ENCODE results near the gene PPP1R3C.

Gene PPP1R3C

GRCh38 chr10:91597197-91597881 is 35.5 kb downstream of the PPP1R3C start:
- H3F3A ChIP-seq (ENCODE audit: low read depth) = no peaks in the 10 kb centered on the region
- no peak overlapping the region for H2AFZ ChIP-seq (ENCODE audit: low read length)
- no peaks in the 10 kb centered on the region for H4K20me1 ChIP-seq (ENCODE audit: insufficient read depth, low read length, poor library complexity, severe bottlenecking)
- H3K27me3 ChIP-seq (ENCODE audit: insufficient read depth, low read length, poor library complexity, severe bottlenecking) = no peaks in the 10 kb centered on the region
- H3K9me3 ChIP-seq (ENCODE audit: insufficient read depth, low read depth, low read length) = no peaks in the 10 kb centered on the region
- no peak overlapping the region for H3K4me2 ChIP-seq (ENCODE audit: low read depth, low read length, poor library complexity, severe bottlenecking)
- no peaks in the 10 kb centered on the region for H3K79me2 ChIP-seq (ENCODE audit: insufficient read depth, low read length)
- no peak overlapping the region for H3K4me3 ChIP-seq (ENCODE audit: low read length, poor library complexity, severe bottlenecking)
- H3K36me3 ChIP-seq (ENCODE audit: insufficient read depth, low read length) = no peaks in the 10 kb centered on the region
- TF ChIP-seq CTCF (conservative IDR thresholded peaks at IDR 0.05; ENCODE audit: low read length) (no peak), EZH2phosphoT487 (IDR thresholded peaks at IDR 0.05; ENCODE audit: borderline replicate concordance) (no peak)
- H3K9me2 ChIP-seq (replicated peaks; ENCODE audit: low read depth, low read length) = no peaks in the 10 kb centered on the region
- H3K9ac ChIP-seq (ENCODE audit: low read depth, low read length, poor library complexity, severe bottlenecking) = no peak overlapping the region
- no peaks in the 10 kb centered on the region for H3K4me1 ChIP-seq (ENCODE audit: insufficient read depth, low read length, poor library complexity, severe bottlenecking)

- H3K36me3 ChIP-seq (ENCODE audit: insufficient read depth, low read length) = no peaks in the 10 kb centered on the region
- no peaks in the 10 kb centered on the region for H3F3A ChIP-seq (ENCODE audit: low read depth)
- H3K9me3 ChIP-seq (ENCODE audit: insufficient read depth, low read depth, low read length) = no peaks in the 10 kb centered on the region
- H3K79me2 ChIP-seq (ENCODE audit: insufficient read depth, low read length) = no peaks in the 10 kb centered on the region
- no peaks in the 10 kb centered on the region for H3K27me3 ChIP-seq (ENCODE audit: insufficient read depth, low read length, poor library complexity, severe bottlenecking)
- H3K9me2 ChIP-seq (replicated peaks; ENCODE audit: low read depth, low read length) = no peaks in the 10 kb centered on the region
- no peaks in the 10 kb centered on the region for H4K20me1 ChIP-seq (ENCODE audit: insufficient read depth, low read length, poor library complexity, severe bottlenecking)
- no peaks in the 10 kb centered on the region for H3K4me1 ChIP-seq (ENCODE audit: insufficient read depth, low read length, poor library complexity, severe bottlenecking)
- H3K4me2 ChIP-seq (ENCODE audit: low read depth, low read length, poor library complexity, severe bottlenecking) = no peak overlapping the region
- H3K9ac ChIP-seq (ENCODE audit: low read depth, low read length, poor library complexity, severe bottlenecking) = no peak overlapping the region
- no peak overlapping the region for H3K4me3 ChIP-seq (ENCODE audit: low read length, poor library complexity, severe bottlenecking)
- TF ChIP-seq EZH2phosphoT487 (IDR thresholded peaks at IDR 0.05; ENCODE audit: borderline replicate concordance) (no peak), CTCF (conservative IDR thresholded peaks at IDR 0.05; ENCODE audit: low read length) (no peak)
- H2AFZ ChIP-seq (ENCODE audit: low read length) = no peak overlapping the region
Observed at GRCh38 chr10:91596825-91597196, 36.1 kb downstream of the PPP1R3C start.

GRCh38 chr10:91593834-91594233 is 39.0 kb downstream of the PPP1R3C start:
- no peaks in the 10 kb centered on the region for H3K27me3 ChIP-seq (ENCODE audit: insufficient read depth, low read length, poor library complexity, severe bottlenecking)
- no peaks in the 10 kb centered on the region for H3F3A ChIP-seq (ENCODE audit: low read depth)
- no peaks in the 10 kb centered on the region for H3K9me2 ChIP-seq (replicated peaks; ENCODE audit: low read depth, low read length)
- H3K9me3 ChIP-seq (ENCODE audit: insufficient read depth, low read depth, low read length) = no peaks in the 10 kb centered on the region
- H4K20me1 ChIP-seq (ENCODE audit: insufficient read depth, low read length, poor library complexity, severe bottlenecking) = no peaks in the 10 kb centered on the region
- no peak for TF ChIP-seq EZH2phosphoT487 (IDR thresholded peaks at IDR 0.05; ENCODE audit: borderline replicate concordance)
- TF ChIP-seq CTCF (conservative IDR thresholded peaks at IDR 0.05; ENCODE audit: low read length) = no peak
- no peak overlapping the region for H3K4me3 ChIP-seq (ENCODE audit: low read length, poor library complexity, severe bottlenecking)
- H3K9ac ChIP-seq (ENCODE audit: low read depth, low read length, poor library complexity, severe bottlenecking) = no peak overlapping the region
- H3K36me3 ChIP-seq (ENCODE audit: insufficient read depth, low read length) = no peaks in the 10 kb centered on the region
- H2AFZ ChIP-seq (ENCODE audit: low read length) = no peak overlapping the region
- H3K4me2 ChIP-seq (ENCODE audit: low read depth, low read length, poor library complexity, severe bottlenecking) = no peak overlapping the region
- H3K4me1 ChIP-seq (ENCODE audit: insufficient read depth, low read length, poor library complexity, severe bottlenecking) = no peaks in the 10 kb centered on the region
- no peaks in the 10 kb centered on the region for H3K79me2 ChIP-seq (ENCODE audit: insufficient read depth, low read length)
